GM23248 (cell line): ENCODE data around the gene PLA2G4E. TPM values are rescaled to one million over a fixed set of nuclear protein-coding genes. Genes with fewer than 3 reads are reported as not detected.

Source experiments
- DNase-seq: peaks from one replicate; pipeline ENCODE4 v3.0.0-alpha.2; 2015
- H2AFZ ChIP-seq: fragments of 200-600 bp; sonication (generic); 2 replicates; pipeline ENCODE4 v1.6.1; 2016; ENCODE audit warnings: antibody characterized with exemption
- H3F3A ChIP-seq: fragments of 200-600 bp; sonication (generic); 2 replicates; pipeline ENCODE4 v1.6.1; 2016; ENCODE audit warnings: mild to moderate bottlenecking, antibody characterized with exemption, mixed run types; ENCODE audit not compliant: insufficient read depth
- H3K27ac ChIP-seq: fragments of 200-600 bp; sonication (generic); 2 replicates; pipeline ENCODE4 v1.5.1; 2016; ENCODE audit warnings: mild to moderate bottlenecking
- H3K27me3 ChIP-seq: fragments of 200-600 bp; sonication (generic); replicated peaks from 2 replicates; pipeline ENCODE4 v1.6.1; 2016; ENCODE audit warnings: mild to moderate bottlenecking; ENCODE audit not compliant: insufficient read depth
- H3K36me3 ChIP-seq: fragments of 200-600 bp; sonication (generic); 2 replicates; pipeline ENCODE4 v1.6.1; 2016; ENCODE audit warnings: low read depth, mild to moderate bottlenecking
- H3K4me1 ChIP-seq: fragments of 200-600 bp; sonication (generic); 2 replicates; pipeline ENCODE4 v1.6.1; 2016; ENCODE audit warnings: mild to moderate bottlenecking; ENCODE audit not compliant: insufficient read depth
- H3K4me2 ChIP-seq: fragments of 200-600 bp; sonication (generic); one replicate; pipeline ENCODE4 v1.6.1; 2016; ENCODE audit warnings: mild to moderate bottlenecking; ENCODE audit not compliant: unreplicated experiment
- H3K4me3 ChIP-seq: fragments of 200-600 bp; sonication (generic); 2 replicates; pipeline ENCODE4 v1.5.1; 2016; ENCODE audit warnings: mild to moderate bottlenecking
- H3K79me2 ChIP-seq: fragments of 200-600 bp; sonication (generic); 2 replicates; pipeline ENCODE4 v1.6.1; 2016; ENCODE audit warnings: mild to moderate bottlenecking; ENCODE audit not compliant: insufficient read depth
- H3K9ac ChIP-seq: fragments of 200-600 bp; sonication (generic); 2 replicates; pipeline ENCODE4 v1.6.1; 2016; ENCODE audit warnings: mild to moderate bottlenecking
- H3K9me2 ChIP-seq: fragments of 200-600 bp; sonication (generic); 2 replicates; pipeline ENCODE4 v1.6.1; 2016; ENCODE audit warnings: mixed run types, mild to moderate bottlenecking, moderate library complexity; ENCODE audit not compliant: insufficient read depth
- H3K9me3 ChIP-seq: fragments of 200-600 bp; sonication (generic); one replicate; pipeline ENCODE4 v1.6.1; 2017; ENCODE audit warnings: low read depth
- H4K20me1 ChIP-seq: fragments of 200-600 bp; sonication (generic); 2 replicates; pipeline ENCODE4 v1.6.0; 2016; ENCODE audit not compliant: insufficient read depth
- EZH2 ChIP-seq: fragments of 200-600 bp; sonication (generic); IDR thresholded peaks from 2 replicates; pipeline ENCODE4 v1.6.1; 2018; ENCODE audit warnings: antibody characterized with exemption, mild to moderate bottlenecking; ENCODE audit not compliant: insufficient read depth, poor library complexity, severe bottlenecking
- EZH2phosphoT487 ChIP-seq: fragments of 200-600 bp; sonication (generic); IDR thresholded peaks from 2 replicates; pipeline ENCODE4 v1.6.1; 2018; ENCODE audit warnings: antibody characterized with exemption, moderate library complexity, mild to moderate bottlenecking, low read depth; ENCODE audit not compliant: insufficient read depth
- WGBS, 2 experiments: methylation state at CpG; one replicate each; pipeline ENCODE4 v1.1.6; 2015 to 2017; ENCODE audit warnings: low lambda C conversion rate in 2 of 2, low coverage in 1 of 2; ENCODE audit errors: missing lambda C conversion rate in 2 of 2; 5-methylcytosine and 5-hydroxymethylcytosine counted together
- in situ Hi-C: fragments of 300-500 bp; cut with MboI; formaldehyde crosslinking; loops from 2 replicates; pipeline ENCODE4 v1.15.0; 2020
- polyA plus RNA-seq: library from polyadenylated mRNA; unstranded; fragments of >200 nt; fragmentation: Nextera tagmentation; extraction: Ambion mirVana; gene quantifications from 2 replicates; pipeline ENCODE4 v1.2.1, GENCODE V29; 2016
- total RNA-seq: library from RNA; depleted of rRNA; stranded (reverse); fragments of >200 nt; shearing (Covaris generic); gene quantifications from 2 replicates; pipeline ENCODE4 v1.2.3, GENCODE V29; 2014

PLA2G4E gene
- total and polyA plus RNA-seq, 2 experiments from 2014 or later = not detected

- no peak for TF ChIP-seq EZH2
- TF ChIP-seq EZH2phosphoT487 = no peak
- in situ Hi-C loops = no loop called here
- H2AFZ ChIP-seq = no peak overlapping the region
- no peak overlapping the region for H3K4me3 ChIP-seq
- H3K9me2 ChIP-seq = no peaks in the 10 kb centered on the region
- H3K4me2 ChIP-seq = no peak overlapping the region
- H3K36me3 ChIP-seq = no peaks in the 10 kb centered on the region
- no peaks in the 10 kb centered on the region for H3F3A ChIP-seq
- H3K27me3 ChIP-seq = peaks cover 5% of the 10 kb centered on the region
- 76 to 81% methylated on average over 5 of the region's 5 CpGs for WGBS, 2 experiments
- no peaks in the 10 kb centered on the region for H3K79me2 ChIP-seq
- H3K27ac ChIP-seq = no peak overlapping the region
- H3K9me3 ChIP-seq = no peaks in the 10 kb centered on the region
- no peaks in the 10 kb centered on the region for H4K20me1 ChIP-seq
- H3K4me1 ChIP-seq = no peaks in the 10 kb centered on the region
- no peak for DNase-seq
- no peak overlapping the region for H3K9ac ChIP-seq
These were observed 36.2 kb downstream of the PLA2G4E start for GRCh38 chr15:41984622-41985021.

- Histone ChIP-seq H3K9ac (no peak overlapping the region), H3K9me3 (no peaks in the 10 kb centered on the region), H3K4me1 (no peaks in the 10 kb centered on the region), H2AFZ (no peak overlapping the region), H3K79me2 (no peaks in the 10 kb centered on the region), H3K36me3 (no peaks in the 10 kb centered on the region), H4K20me1 (no peaks in the 10 kb centered on the region), H3K9me2 (no peaks in the 10 kb centered on the region), H3F3A (no peaks in the 10 kb centered on the region), H3K4me3 (no peak overlapping the region), H3K27me3 (peaks cover 5% of the 10 kb centered on the region), H3K27ac (no peak overlapping the region), H3K4me2 (no peak overlapping the region)
- no peak for DNase-seq
- in situ Hi-C loops = no loop called here
- 79 to 82% methylated on average over 17 of the region's 17 CpGs for WGBS, 2 experiments
- no peak for TF ChIP-seq EZH2phosphoT487
- no peak for TF ChIP-seq EZH2
These were observed 36.9 kb downstream of the PLA2G4E start for GRCh38 chr15:41983621-41984571.

GRCh38 chr15:41983221-41983620, 37.6 kb downstream of the PLA2G4E start:
- H3K9me2 ChIP-seq = no peaks in the 10 kb centered on the region
- H3K79me2 ChIP-seq = no peaks in the 10 kb centered on the region
- H4K20me1 ChIP-seq = no peaks in the 10 kb centered on the region
- no peak overlapping the region for H3K27ac ChIP-seq
- no peaks in the 10 kb centered on the region for H3K36me3 ChIP-seq
- H3K4me2 ChIP-seq = no peak overlapping the region
- no peaks in the 10 kb centered on the region for H3F3A ChIP-seq
- DNase-seq = no peak
- H2AFZ ChIP-seq = no peak overlapping the region
- no peak overlapping the region for H3K9ac ChIP-seq
- no peaks in the 10 kb centered on the region for H3K9me3 ChIP-seq
- in situ Hi-C loops = no loop called here
- 89 to 90% methylated on average over 7 of the region's 7 CpGs for WGBS, 2 experiments
- TF ChIP-seq EZH2 (no peak), EZH2phosphoT487 (no peak)
- no peak overlapping the region for H3K4me3 ChIP-seq
- no peaks in the 10 kb centered on the region for H3K4me1 ChIP-seq
- peaks cover under 1% of the 10 kb centered on the region; the same call in 1 of the 2 replicates for H3K27me3 ChIP-seq

- H3K27ac ChIP-seq = no peak overlapping the region
- in situ Hi-C loops = no loop called here
- 87 to 90% methylated on average over 10 of the region's 10 CpGs for WGBS, 2 experiments
- H3K9me2 ChIP-seq = no peaks in the 10 kb centered on the region
- H3K27me3 ChIP-seq = no peaks in the 10 kb centered on the region
- no peaks in the 10 kb centered on the region for H3K79me2 ChIP-seq
- no peaks in the 10 kb centered on the region for H3K4me1 ChIP-seq
- H4K20me1 ChIP-seq = no peaks in the 10 kb centered on the region
- H3F3A ChIP-seq = no peaks in the 10 kb centered on the region
- no peaks in the 10 kb centered on the region for H3K36me3 ChIP-seq
- no peak overlapping the region for H3K4me3 ChIP-seq
- no peak overlapping the region for H3K4me2 ChIP-seq
- H3K9me3 ChIP-seq = no peaks in the 10 kb centered on the region
- no peak overlapping the region for H3K9ac ChIP-seq
- no peak for TF ChIP-seq EZH2
- no peak for TF ChIP-seq EZH2phosphoT487
- no peak for DNase-seq
- H2AFZ ChIP-seq = no peak overlapping the region
These were observed 38.5 kb downstream of the PLA2G4E start for GRCh38 chr15:41982133-41982930.
